Measurements from ENCODE around the gene ALKBH3. TPM values are rescaled to one million over a fixed set of nuclear protein-coding genes. Genes with fewer than 3 reads are reported as not detected.

The ALKBH3 gene
- total RNA-seq, 1 experiment from 2014 or later = 13.3 TPM

GRCh38 chr11:43830928-43831440 lies 49.6 kb upstream of the ALKBH3 start:
- peaks cover 8% of the 10 kb centered on the region; the same call in 1 of the 2 replicates for H3K36me3 Mint-ChIP-seq
- ChIA-PET POLR2A (no interaction called here), CTCF (interaction anchor here (1.5 kb wide), 1 partner anchor 21 kb away, joined by 4 read pairs; no protein-coding TSS in a partner anchor)
- ATAC-seq (no peak), DNase-seq (ENCODE audit: low spot score) (no peak)
- H3K4me3 Mint-ChIP-seq = no peak overlapping the region
- H3K9me3 Mint-ChIP-seq = no peaks in the 10 kb centered on the region
- H3K4me1 Mint-ChIP-seq = 0 out of 2 replicates have a peak, but pooled peaks cover 4% of the 10 kb centered on the region
- H3K27ac Mint-ChIP-seq = peak overlapping the region; percentile 11; the same call in 1 of the 2 replicates
- TF ChIP-seq ZNF423 (CRISPR knock-in tag; IDR thresholded peaks at IDR 0.05) (no peak), SP1 (CRISPR knock-in tag; conservative IDR thresholded peaks at IDR 0.05) (no peak), FOXP1 (CRISPR knock-in tag; IDR thresholded peaks at IDR 0.05; ENCODE audit: borderline replicate concordance) (no peak), ATF6 (CRISPR knock-in tag; IDR thresholded peaks at IDR 0.05) (no peak), CREB1 (CRISPR knock-in tag; IDR thresholded peaks at IDR 0.05) (no peak), ESRRA (CRISPR knock-in tag; IDR thresholded peaks at IDR 0.05; ENCODE audit: borderline replicate concordance) (no peak)
- H3K27me3 Mint-ChIP-seq (ENCODE audit: low read depth) = no peaks in the 10 kb centered on the region

- Mint-ChIP-seq H3K4me3 (no peak overlapping the region), H3K27ac (no peak overlapping the region), H3K36me3 (peaks cover 10% of the 10 kb centered on the region), H3K4me1 (no peaks in the 10 kb centered on the region), H3K9me3 (no peaks in the 10 kb centered on the region), H3K27me3 (ENCODE audit: low read depth) (no peaks in the 10 kb centered on the region)
- no peak for ATAC-seq
- TF ChIP-seq ZSCAN18 (CRISPR knock-in tag; IDR thresholded peaks at IDR 0.05) (no peak), SMAD4 (CRISPR knock-in tag; IDR thresholded peaks at IDR 0.05) (no peak)
- DNase-seq (ENCODE audit: low spot score) = no peak
- ChIA-PET POLR2A (interaction anchor here (1.1 kb wide), 1 partner anchor 196 kb away, joined by 3 read pairs; no protein-coding TSS in a partner anchor), CTCF (interaction anchor here (0.7 to 1.7 kb wide), 3 partner anchors 19 to 1055 kb away, joined by 3 to 4 read pairs (median 4); no protein-coding TSS in a partner anchor)
These were observed 48.1 kb upstream of the ALKBH3 start for GRCh38 chr11:43832536-43832935.

GRCh38 chr11:43833657-43834073 lies 47.0 kb upstream of the ALKBH3 start:
- POLR2A ChIA-PET = interaction anchor here (0.7 kb wide), 1 partner anchor 91 kb away, joined by 4 read pairs; no protein-coding TSS in a partner anchor
- DNase-seq (ENCODE audit: low spot score) = no peak
- Mint-ChIP-seq H3K36me3 (peaks cover 21% of the 10 kb centered on the region), H3K27ac (no peak overlapping the region), H3K4me3 (no peak overlapping the region), H3K27me3 (ENCODE audit: low read depth) (no peaks in the 10 kb centered on the region), H3K9me3 (no peaks in the 10 kb centered on the region), H3K4me1 (no peaks in the 10 kb centered on the region)
- ATAC-seq = no peak
- CTCF ChIA-PET = interaction anchor here (1.3 to 1.7 kb wide), 2 partner anchors 18 to 56 kb away, joined by 3 to 4 read pairs; no protein-coding TSS in a partner anchor
- TF ChIP-seq ZBTB21 (CRISPR knock-in tag; IDR thresholded peaks at IDR 0.05; ENCODE audit: borderline replicate concordance) (no peak), NR2C2 (CRISPR knock-in tag; IDR thresholded peaks at IDR 0.05) (no peak), E2F5 (CRISPR knock-in tag; IDR thresholded peaks at IDR 0.05) (no peak), CTCF (IDR thresholded peaks at IDR 0.05) (no peak), KAT7 (CRISPR knock-in tag; IDR thresholded peaks at IDR 0.05; ENCODE audit: borderline replicate concordance) (no peak), FOXP1 (CRISPR knock-in tag; IDR thresholded peaks at IDR 0.05; ENCODE audit: borderline replicate concordance) (no peak), MLX (CRISPR knock-in tag; IDR thresholded peaks at IDR 0.05) (no peak), ZNF232 (CRISPR knock-in tag; IDR thresholded peaks at IDR 0.05) (no peak), ZSCAN18 (CRISPR knock-in tag; IDR thresholded peaks at IDR 0.05) (no peak), ELF4 (CRISPR knock-in tag; IDR thresholded peaks at IDR 0.05; ENCODE audit: low read depth) (no peak), EMX1 (CRISPR knock-in tag; IDR thresholded peaks at IDR 0.05) (no peak), MYBL2 (CRISPR knock-in tag; IDR thresholded peaks at IDR 0.05) (no peak), AFF4 (CRISPR knock-in tag; IDR thresholded peaks at IDR 0.05; ENCODE audit: borderline replicate concordance) (no peak)

All from WTC11 (cell line).